Tibial nerve (tissue), 4 donors: ENCODE data around the gene TARDBP. TPM values are rescaled to one million over a fixed set of nuclear protein-coding genes. Genes with fewer than 3 reads are reported as not detected.

ENCODE experiments used
- DNase-seq, 2 donors: peaks; one replicate each; pipeline ENCODE4 v3.0.0-alpha.2; 2019; ENCODE audit warnings: low spot score in 2 of 2
- H3K27ac ChIP-seq, 4 donors: fragments of 200-600 bp; sonication (generic) in 3 of 4; one replicate each; pipeline ENCODE4 v1.5.1; 2017 to 2019; ENCODE audit warnings: mild to moderate bottlenecking in 1 of 4
- H3K27me3 ChIP-seq, 2 donors: fragments of 200-600 bp; sonication (generic) in 1 of 2; one replicate each; pipeline versions ENCODE4 v1.5.1 to v1.6.0; 2017 to 2019
- H3K36me3 ChIP-seq, 3 donors: fragments of 200-600 bp; sonication (generic); one replicate each; pipeline ENCODE4 v1.5.1; 2018 to 2019
- H3K4me1 ChIP-seq, 4 donors: fragments of 200-600 bp; sonication (generic) in 3 of 4; one replicate each; pipeline ENCODE4 v1.5.1; 2017 to 2019
- H3K4me3 ChIP-seq, 4 donors: fragments of 200-600 bp; sonication (generic) in 3 of 4; one replicate each; pipeline ENCODE4 v1.5.1; 2017 to 2019; ENCODE audit warnings: mild to moderate bottlenecking in 1 of 4, moderate library complexity in 1 of 4
- H3K9me3 ChIP-seq, 4 donors: fragments of 200-600 bp; sonication (generic) in 3 of 4; one replicate each; pipeline ENCODE4 v1.5.1; 2017 to 2019
- EP300 ChIP-seq, 2 donors: sonication (generic); formaldehyde crosslinking; IDR thresholded peaks; one replicate each; pipeline ENCODE4 v1.6.1; 2017; ENCODE audit warnings: antibody characterized with exemption in 2 of 2, mild to moderate bottlenecking in 1 of 2
- POLR2A ChIP-seq, 2 donors: fragments of 450-650 bp; IDR thresholded peaks; one replicate each; pipeline ENCODE4 v1.6.1; 2017; ENCODE audit warnings: antibody characterized with exemption in 2 of 2, mild to moderate bottlenecking in 2 of 2, moderate library complexity in 2 of 2
- WGBS, 2 donors: methylation state at CpG; one replicate each; pipeline ENCODE4 v1.1.5; 2018; 5-methylcytosine and 5-hydroxymethylcytosine counted together
- total RNA-seq, 4 donors: library from RNA; depleted of rRNA; stranded (reverse); fragments of >200 nt; gene quantifications; one replicate each; pipeline ENCODE4 v1.1.0, GENCODE V29; 2016
- TF ChIP-seq, protein P1 (sequence below), 5 experiments: fragments of 200-600 bp in 3 of 5; fragments of 450-650 bp in 2 of 5; sonication (generic) in 3 of 5; IDR thresholded peaks; one replicate each; pipeline ENCODE4 v1.5.1; 2016 to 2019; ENCODE audit warnings: antibody characterized with exemption in 5 of 5, mild to moderate bottlenecking in 3 of 5, moderate library complexity in 2 of 5

The TARDBP gene
- total RNA-seq, 4 donors from 2014 or later: 165 to 237 (median 171) TPM

GRCh38 chr1:11044086-11044848 lies 31.8 kb downstream of the TARDBP start:
- H3K27me3 ChIP-seq: no peaks in the 10 kb centered on the region
- no peak overlapping the region for H3K27ac ChIP-seq
- DNase-seq: no peak
- TF ChIP-seq POLR2A (IDR thresholded peaks at IDR 0.05) (no peak), EP300 (IDR thresholded peaks at IDR 0.05) (no peak)
- TF ChIP-seq, protein P1, sequence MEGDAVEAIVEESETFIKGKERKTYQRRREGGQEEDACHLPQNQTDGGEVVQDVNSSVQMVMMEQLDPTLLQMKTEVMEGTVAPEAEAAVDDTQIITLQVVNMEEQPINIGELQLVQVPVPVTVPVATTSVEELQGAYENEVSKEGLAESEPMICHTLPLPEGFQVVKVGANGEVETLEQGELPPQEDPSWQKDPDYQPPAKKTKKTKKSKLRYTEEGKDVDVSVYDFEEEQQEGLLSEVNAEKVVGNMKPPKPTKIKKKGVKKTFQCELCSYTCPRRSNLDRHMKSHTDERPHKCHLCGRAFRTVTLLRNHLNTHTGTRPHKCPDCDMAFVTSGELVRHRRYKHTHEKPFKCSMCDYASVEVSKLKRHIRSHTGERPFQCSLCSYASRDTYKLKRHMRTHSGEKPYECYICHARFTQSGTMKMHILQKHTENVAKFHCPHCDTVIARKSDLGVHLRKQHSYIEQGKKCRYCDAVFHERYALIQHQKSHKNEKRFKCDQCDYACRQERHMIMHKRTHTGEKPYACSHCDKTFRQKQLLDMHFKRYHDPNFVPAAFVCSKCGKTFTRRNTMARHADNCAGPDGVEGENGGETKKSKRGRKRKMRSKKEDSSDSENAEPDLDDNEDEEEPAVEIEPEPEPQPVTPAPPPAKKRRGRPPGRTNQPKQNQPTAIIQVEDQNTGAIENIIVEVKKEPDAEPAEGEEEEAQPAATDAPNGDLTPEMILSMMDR (IDR thresholded peaks at IDR 0.05): no peak
- H3K4me1 ChIP-seq: no peaks in the 10 kb centered on the region
- 76 to 85% methylated on average over 12 to 13 of the region's 16 CpGs for WGBS, 2 donors
- H3K4me3 ChIP-seq: no peak overlapping the region
- H3K36me3 ChIP-seq: no peaks in the 10 kb centered on the region
- H3K9me3 ChIP-seq: no peaks in the 10 kb centered on the region

DNA sequence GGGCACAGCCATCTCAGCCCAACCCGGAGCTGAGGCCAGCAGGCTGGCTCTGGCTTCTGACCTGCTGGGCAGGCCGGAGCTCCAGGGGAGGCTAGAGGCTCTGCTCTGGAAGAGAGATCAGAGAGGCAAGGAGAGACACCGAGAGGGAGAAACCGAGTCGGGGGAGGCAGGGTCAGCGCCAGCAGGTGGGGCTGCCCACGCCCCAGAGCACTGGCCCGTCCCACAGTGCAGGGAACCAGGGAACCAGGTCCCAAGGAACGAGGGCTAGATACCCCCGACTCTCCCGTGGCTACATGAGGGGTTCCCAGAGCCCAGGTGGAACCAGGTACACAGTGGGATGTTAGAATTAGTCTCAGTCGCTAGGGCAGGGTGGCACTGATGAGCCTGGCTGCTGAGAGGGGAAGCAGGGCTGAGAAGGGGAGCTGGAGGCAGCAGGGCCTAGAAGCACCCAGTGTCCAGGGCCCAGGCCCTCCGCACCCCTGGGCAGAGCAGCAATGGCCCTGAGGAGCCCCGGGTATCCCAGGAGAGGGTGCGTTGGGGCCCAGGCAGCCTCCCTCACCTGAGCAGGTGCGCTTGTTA lies 32.5 kb downstream of the TARDBP start:
- Histone ChIP-seq H3K4me1 (no peaks in the 10 kb centered on the region), H3K9me3 (no peaks in the 10 kb centered on the region), H3K36me3 (no peaks in the 10 kb centered on the region), H3K27ac (no peak overlapping the region), H3K4me3 (no peak overlapping the region), H3K27me3 (no peaks in the 10 kb centered on the region)
- no peak for TF ChIP-seq POLR2A (IDR thresholded peaks at IDR 0.05)
- TF ChIP-seq, protein P1 (IDR thresholded peaks at IDR 0.05): no peak
- TF ChIP-seq EP300 (IDR thresholded peaks at IDR 0.05): no peak
- DNase-seq: no peak
- WGBS, 2 donors: 79 to 87% methylated on average over 15 to 16 of the region's 16 CpGs

DNA sequence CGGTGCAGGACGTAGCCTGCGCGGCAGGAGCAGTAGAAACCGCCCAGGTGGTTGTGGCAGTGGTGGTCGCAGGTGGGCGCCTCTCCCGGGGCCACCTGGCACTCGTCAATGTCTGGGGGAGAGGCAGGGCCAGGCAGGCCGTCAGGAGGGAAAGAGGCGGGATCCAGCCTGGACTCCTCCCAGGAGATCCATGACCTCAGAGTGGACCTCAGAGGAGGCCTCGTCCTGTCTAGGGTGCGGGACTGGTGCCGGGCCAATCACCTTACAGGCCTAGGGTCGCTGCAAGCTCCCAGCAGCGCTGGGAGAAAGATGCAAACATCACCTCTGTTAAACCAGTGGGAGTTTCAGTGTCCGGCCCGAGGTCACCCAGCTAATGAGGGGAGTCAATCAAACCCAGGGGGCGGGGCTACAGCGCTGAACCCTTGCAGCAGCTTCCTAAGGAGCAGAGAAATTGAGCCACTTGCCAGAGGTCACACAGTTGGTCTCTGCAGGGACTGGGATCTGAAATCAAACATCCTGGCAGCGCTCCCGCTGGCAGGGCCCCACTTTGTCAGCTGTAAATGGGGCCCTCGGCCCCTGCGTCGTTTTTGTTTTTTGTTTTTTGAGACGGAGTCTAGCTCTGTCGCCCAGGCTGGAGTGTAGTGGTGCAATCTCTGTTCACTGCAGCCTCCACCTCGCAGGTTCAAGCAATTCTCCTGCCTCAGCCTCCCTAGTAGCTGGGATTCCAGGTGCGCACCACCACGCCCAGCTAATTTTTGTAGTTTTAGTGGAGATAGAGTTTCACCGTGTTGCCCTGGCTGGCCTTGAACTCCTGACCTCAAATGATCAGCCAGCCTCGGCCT lies 33.2 kb downstream of the TARDBP start:
- Histone ChIP-seq H3K4me3 (no peak overlapping the region), H3K27me3 (no peaks in the 10 kb centered on the region), H3K4me1 (no peaks in the 10 kb centered on the region), H3K36me3 (no peaks in the 10 kb centered on the region), H3K27ac (no peak overlapping the region), H3K9me3 (no peaks in the 10 kb centered on the region)
- no peak for DNase-seq
- TF ChIP-seq, protein P1 (IDR thresholded peaks at IDR 0.05): no peak
- TF ChIP-seq EP300 (IDR thresholded peaks at IDR 0.05): no peak
- no peak for TF ChIP-seq POLR2A (IDR thresholded peaks at IDR 0.05)
- 51 to 54% methylated on average over 23 to 32 of the region's 32 CpGs for WGBS, 2 donors

DNA sequence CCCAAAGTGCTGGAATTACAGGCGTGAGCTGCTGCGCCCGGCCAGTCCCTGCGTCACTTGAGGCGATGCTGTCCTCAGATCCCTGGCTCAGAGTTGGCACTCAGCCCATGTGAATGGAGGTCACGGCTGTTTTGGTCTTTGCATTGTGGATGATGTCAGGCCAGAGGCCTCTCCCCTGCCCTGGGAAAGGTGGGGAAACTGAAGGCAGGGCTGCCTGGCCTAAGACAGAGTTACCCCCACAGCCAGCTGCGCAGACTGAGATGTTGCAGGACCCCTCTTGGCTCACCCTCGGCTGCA lies 33.8 kb downstream of the TARDBP start:
- DNase-seq: no peak
- H3K36me3 ChIP-seq: no peaks in the 10 kb centered on the region
- 73 to 79% methylated on average over 6 to 8 of the region's 8 CpGs for WGBS, 2 donors
- no peak overlapping the region for H3K4me3 ChIP-seq
- no peaks in the 10 kb centered on the region for H3K27me3 ChIP-seq
- no peak overlapping the region for H3K27ac ChIP-seq
- H3K9me3 ChIP-seq: no peaks in the 10 kb centered on the region
- H3K4me1 ChIP-seq: no peaks in the 10 kb centered on the region
- TF ChIP-seq POLR2A (IDR thresholded peaks at IDR 0.05) (no peak), EP300 (IDR thresholded peaks at IDR 0.05) (no peak)
- TF ChIP-seq, protein P1 (IDR thresholded peaks at IDR 0.05): no peak
